ENCODE measurements around the gene ADAMTSL2. TPM values are rescaled to one million over a fixed set of nuclear protein-coding genes. Genes with fewer than 3 reads are reported as not detected.

Gene ADAMTSL2
- total and polyA plus RNA-seq, 2 of the 13 experiments (the other 11 are each of a cell fraction or from before 2014, with no cell fraction given) = 1.9 to 3.8 TPM

DNA sequence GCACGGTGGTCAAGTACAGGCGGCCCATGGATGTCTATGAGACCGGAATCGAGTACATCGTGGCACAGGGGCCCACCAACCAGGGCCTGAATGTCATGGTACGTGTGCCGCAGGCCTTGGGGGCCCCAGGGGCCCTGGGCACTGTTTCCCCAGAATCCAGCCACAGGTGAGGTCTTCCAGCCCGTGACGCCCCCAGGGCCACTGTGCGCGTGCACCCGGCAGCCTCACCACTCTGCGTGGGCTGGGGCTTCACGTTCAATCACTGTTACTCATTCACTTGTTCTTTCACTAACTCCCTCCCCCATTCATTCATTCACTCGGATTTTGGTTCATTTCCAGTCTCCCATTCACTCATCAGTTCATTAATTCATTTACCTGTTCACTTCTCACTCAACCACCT, 12.6 kb downstream of the ADAMTSL2 start (continued):
- TF ChIP-seq, protein P1, sequence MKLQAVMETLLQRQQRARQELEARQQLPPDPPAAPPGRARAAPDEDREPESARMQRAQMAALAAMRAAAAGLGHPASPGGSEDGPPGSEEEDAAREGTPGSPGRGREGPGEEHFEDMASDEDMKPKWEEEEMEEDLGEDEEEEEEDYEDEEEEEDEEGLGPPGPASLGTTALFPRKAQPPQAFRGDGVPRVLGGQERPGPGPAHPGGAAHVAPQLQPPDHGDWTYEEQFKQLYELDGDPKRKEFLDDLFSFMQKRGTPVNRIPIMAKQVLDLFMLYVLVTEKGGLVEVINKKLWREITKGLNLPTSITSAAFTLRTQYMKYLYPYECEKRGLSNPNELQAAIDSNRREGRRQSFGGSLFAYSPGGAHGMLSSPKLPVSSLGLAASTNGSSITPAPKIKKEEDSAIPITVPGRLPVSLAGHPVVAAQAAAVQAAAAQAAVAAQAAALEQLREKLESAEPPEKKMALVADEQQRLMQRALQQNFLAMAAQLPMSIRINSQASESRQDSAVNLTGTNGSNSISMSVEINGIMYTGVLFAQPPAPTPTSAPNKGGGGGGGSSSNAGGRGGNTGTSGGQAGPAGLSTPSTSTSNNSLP (IDR thresholded peaks at IDR 0.05; ENCODE audit: low read depth, low read length) = no peak
- no peak for TF ChIP-seq CC2D1A (CRISPR knock-in tag; IDR thresholded peaks at IDR 0.05)
- no peak for TF ChIP-seq ZNF331 (CRISPR knock-in tag; IDR thresholded peaks at IDR 0.05)
- TF ChIP-seq ZBTB42 (CRISPR knock-in tag; IDR thresholded peaks at IDR 0.05) = no peak
- TF ChIP-seq DRAP1 (CRISPR knock-in tag; IDR thresholded peaks at IDR 0.05) = no peak
- no peak for TF ChIP-seq SRF (IDR thresholded peaks at IDR 0.05; ENCODE audit: low read depth, low read length)
- TF ChIP-seq, protein P2, sequence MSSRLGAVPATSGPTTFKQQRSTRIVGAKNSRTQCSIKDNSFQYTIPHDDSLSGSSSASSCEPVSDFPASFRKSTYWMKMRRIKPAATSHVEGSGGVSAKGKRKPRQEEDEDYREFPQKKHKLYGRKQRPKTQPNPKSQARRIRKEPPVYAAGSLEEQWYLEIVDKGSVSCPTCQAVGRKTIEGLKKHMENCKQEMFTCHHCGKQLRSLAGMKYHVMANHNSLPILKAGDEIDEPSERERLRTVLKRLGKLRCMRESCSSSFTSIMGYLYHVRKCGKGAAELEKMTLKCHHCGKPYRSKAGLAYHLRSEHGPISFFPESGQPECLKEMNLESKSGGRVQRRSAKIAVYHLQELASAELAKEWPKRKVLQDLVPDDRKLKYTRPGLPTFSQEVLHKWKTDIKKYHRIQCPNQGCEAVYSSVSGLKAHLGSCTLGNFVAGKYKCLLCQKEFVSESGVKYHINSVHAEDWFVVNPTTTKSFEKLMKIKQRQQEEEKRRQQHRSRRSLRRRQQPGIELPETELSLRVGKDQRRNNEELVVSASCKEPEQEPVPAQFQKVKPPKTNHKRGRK (CRISPR knock-in tag; IDR thresholded peaks at IDR 0.05) = no peak
- TF ChIP-seq, protein P3, sequence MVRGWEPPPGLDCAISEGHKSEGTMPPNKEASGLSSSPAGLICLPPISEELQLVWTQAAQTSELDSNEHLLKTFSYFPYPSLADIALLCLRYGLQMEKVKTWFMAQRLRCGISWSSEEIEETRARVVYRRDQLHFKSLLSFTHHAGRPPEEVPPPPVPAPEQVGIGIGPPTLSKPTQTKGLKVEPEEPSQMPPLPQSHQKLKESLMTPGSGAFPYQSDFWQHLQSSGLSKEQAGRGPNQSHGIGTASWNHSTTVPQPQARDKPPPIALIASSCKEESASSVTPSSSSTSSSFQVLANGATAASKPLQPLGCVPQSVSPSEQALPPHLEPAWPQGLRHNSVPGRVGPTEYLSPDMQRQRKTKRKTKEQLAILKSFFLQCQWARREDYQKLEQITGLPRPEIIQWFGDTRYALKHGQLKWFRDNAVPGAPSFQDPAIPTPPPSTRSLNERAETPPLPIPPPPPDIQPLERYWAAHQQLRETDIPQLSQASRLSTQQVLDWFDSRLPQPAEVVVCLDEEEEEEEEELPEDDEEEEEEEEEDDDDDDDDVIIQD (CRISPR knock-in tag; IDR thresholded peaks at IDR 0.05; ENCODE audit: low read depth) = no peak

- Histone ChIP-seq H3K79me2 (ENCODE audit: insufficient read depth, low read length) (no peaks in the 10 kb centered on the region), H3K9ac (ENCODE audit: insufficient read depth, low read depth, low read length) (no peak overlapping the region), H3K27ac (ENCODE audit: extremely low read length, insufficient read depth, low read length) (no peak overlapping the region), H3K27me3 (ENCODE audit: control insufficient read depth in 1 of 2, insufficient read depth in 2 of 2, low read length in 2 of 2) (peaks cover 0 to 2% of the 10 kb centered on the region in 2 experiments; a peak in 2 of 5 replicates), H4K20me1 (ENCODE audit: insufficient read depth, low read length) (no peaks in the 10 kb centered on the region), H3K9me3 (ENCODE audit: low read length) (no peaks in the 10 kb centered on the region), H3K4me1 (ENCODE audit: insufficient read depth, low read length) (0 out of 2 replicates have a peak, but pooled peaks cover 4% of the 10 kb centered on the region), H3K36me3 (replicated peaks in 1 of 2; ENCODE audit: control insufficient read depth in 1 of 2, insufficient read depth in 2 of 2, low read length in 2 of 2) (peaks cover 0 to 1% of the 10 kb centered on the region in 2 experiments; a peak in 1 of 5 replicates), H3K4me2 (ENCODE audit: low read depth, low read length) (no peak overlapping the region), H2AFZ (ENCODE audit: low read length) (no peak overlapping the region), H3K4me3 (replicated peaks in 1 of 3; ENCODE audit: insufficient read depth in 1 of 3, low read depth in 2 of 3, low read length in 3 of 3) (no peak overlapping the region)
- FAIRE-seq = no peak
- no peak for ATAC-seq
- CTCF ChIA-PET (ENCODE audit: low intra/inter-chr PET ratio, low total read pairs) = no interaction called here
- POLR2A ChIA-PET = no interaction called here
- BruUV-seq (replicated peaks) = no TSS peak
- DNase-seq (ENCODE audit: low spot score) = no peak
- WGBS (ENCODE audit: low lambda C conversion rate) = 80% methylated on average over 7 of the region's 7 CpGs
- intact Hi-C loops (cut with micrococcal nuclease; ENCODE audit: unreplicated experiment) (no loop called here), in situ Hi-C loops (cut with HindIII; ENCODE audit: extremely low pct_ligation_motif_present, low pct_unique_long_range_greater_than_20kb) (no loop called here)
- TF ChIP-seq REPIN1 (CRISPR knock-in tag; IDR thresholded peaks at IDR 0.05; ENCODE audit: borderline replicate concordance, low read depth) = no peak
- TF ChIP-seq YY1 (IDR thresholded peaks at IDR 0.05; ENCODE audit: insufficient read depth, insufficient replicate concordance, low read depth, low read length) = no peak
- no peak for TF ChIP-seq ZNF430 (CRISPR knock-in tag; IDR thresholded peaks at IDR 0.05)
- no peak for TF ChIP-seq CBX1 (IDR thresholded peaks at IDR 0.05; ENCODE audit: low read depth)
- no peak for TF ChIP-seq ZNF496 (CRISPR knock-in tag; IDR thresholded peaks at IDR 0.05; ENCODE audit: insufficient replicate concordance)
- TF ChIP-seq, protein P4, sequence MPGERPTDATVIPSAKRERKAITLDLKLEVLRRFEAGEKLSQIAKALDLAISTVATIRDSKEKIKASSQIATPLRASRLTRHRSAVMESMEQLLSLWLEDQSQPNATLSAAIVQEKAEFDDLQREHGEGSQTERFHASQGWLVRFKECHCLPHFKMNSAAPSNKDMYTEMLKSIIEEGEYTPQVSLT (CRISPR knock-in tag; IDR thresholded peaks at IDR 0.05; ENCODE audit: borderline replicate concordance, low read depth) = no peak
- TF ChIP-seq ZNF253 (CRISPR knock-in tag; IDR thresholded peaks at IDR 0.05; ENCODE audit: borderline replicate concordance) = no peak
- no peak for TF ChIP-seq SALL1 (CRISPR knock-in tag; IDR thresholded peaks at IDR 0.05)
- TF ChIP-seq ZNF441 (CRISPR knock-in tag; IDR thresholded peaks at IDR 0.05; ENCODE audit: borderline replicate concordance) = no peak
Observed at GRCh38 chr9:133551446-133551845, 16.9 kb downstream of the ADAMTSL2 start.
